Caco-2 (cell line): ENCODE data around the gene ATP2C1. TPM values are rescaled to one million over a fixed set of nuclear protein-coding genes. Genes with fewer than 3 reads are reported as not detected.

Experiments
- BruUV-seq: library from RNA; stranded (reverse); fragments of 400-500 nt; replicated peaks from 2 replicates; lab custom pipeline; 2021; lab: Mats Ljungman, UMichigan
- CTCF ChIA-PET: fragments of 300-600 bp; sonication (Branson Sonifier 250); formaldehyde crosslinking; loops from one replicate; lab custom pipeline; 2022; ENCODE audit warnings: antibody characterized with exemption; lab: Charles Lee
- POLR2A ChIA-PET: fragments of 300-600 bp; sonication (Branson Sonifier 250); formaldehyde crosslinking; loops from one replicate; lab custom pipeline; 2022; ENCODE audit warnings: antibody characterized with exemption; lab: Charles Lee
- DNase-seq, 2 experiments: peaks; one replicate each; pipeline versions ENCODE4 v3.0.0 to v3.0.0-alpha.2; 2020 to 2022
- H3K27me3 ChIP-seq: replicated peaks from 2 replicates; pipeline ENCODE4 v1.6.0; 2011; ENCODE audit warnings: low read length; ENCODE audit not compliant: control insufficient read depth, insufficient read depth
- H3K36me3 ChIP-seq: 2 replicates; pipeline ENCODE4 v1.5.1; 2011; ENCODE audit warnings: low read length; ENCODE audit not compliant: control insufficient read depth, insufficient read depth
- H3K4me1 ChIP-seq: fragments of 250-450 bp; sonication (Bioruptor Pico); 2 replicates; pipeline ENCODE4 v1.5.1; 2020; ENCODE audit warnings: mild to moderate bottlenecking
- H3K4me3 ChIP-seq: 2 replicates; pipeline ENCODE4 v1.5.1; 2011; ENCODE audit warnings: low read depth, mild to moderate bottlenecking, control low read depth, low read length
- H3K9me3 ChIP-seq: fragments of 250-450 bp; sonication (Bioruptor Pico); 2 replicates; pipeline ENCODE4 v1.5.1; 2020; ENCODE audit warnings: mild to moderate bottlenecking, moderate library complexity
- H3K27ac Mint-ChIP-seq: one replicate; pipeline ENCODE4 v1.8.0; 2022; ENCODE audit warnings: mixed read lengths; ENCODE audit not compliant: unreplicated experiment
- H3K27me3 Mint-ChIP-seq: one replicate; pipeline ENCODE4 v1.8.0; 2022; ENCODE audit warnings: mixed read lengths; ENCODE audit not compliant: insufficient read depth, unreplicated experiment
- H3K36me3 Mint-ChIP-seq: one replicate; pipeline ENCODE4 v1.8.0; 2022; ENCODE audit warnings: mild to moderate bottlenecking, mixed read lengths; ENCODE audit not compliant: insufficient read depth, unreplicated experiment
- H3K4me1 Mint-ChIP-seq: one replicate; pipeline ENCODE4 v1.8.0; 2022; ENCODE audit warnings: low read depth, mixed read lengths; ENCODE audit not compliant: unreplicated experiment
- H3K4me3 Mint-ChIP-seq: one replicate; pipeline ENCODE4 v1.8.0; 2022; ENCODE audit warnings: mild to moderate bottlenecking, moderate library complexity, mixed read lengths; ENCODE audit not compliant: unreplicated experiment
- H3K9me3 Mint-ChIP-seq: one replicate; pipeline ENCODE4 v1.8.0; 2022; ENCODE audit warnings: mixed read lengths; ENCODE audit not compliant: unreplicated experiment
- intact Hi-C: fragments of 100-400 bp; cut with micrococcal nuclease; formaldehyde crosslinking; loops from one replicate; pipeline ENCODE4 v1.10.0; 2022; ENCODE audit not compliant: unreplicated experiment
- total RNA-seq: library from RNA; stranded (reverse); gene quantifications from 2 replicates; pipeline ENCODE4 v1.2.3, GENCODE V29; 2022
- TF ChIP-seq, protein P1 (sequence below), 2 experiments: fragments of 200-600 bp in 1 of 2; IDR thresholded peaks; 1 replicate in 1 of 2; 2 replicates in 1 of 2; pipeline versions ENCODE4 v1.5.1 to v1.8.0; 2011 to 2022; ENCODE audit warnings: antibody characterized with exemption in 1 of 2, control low read depth in 1 of 2, inconsistent platforms in 1 of 2, low read depth in 1 of 2, low read length in 1 of 2, mild to moderate bottlenecking in 1 of 2, moderate library complexity in 1 of 2; ENCODE audit not compliant: insufficient read depth in 1 of 2, severe bottlenecking in 1 of 2, unreplicated experiment in 1 of 2

The ATP2C1 gene
- total RNA-seq, 1 experiment from 2014 or later = 64.9 TPM

DNA sequence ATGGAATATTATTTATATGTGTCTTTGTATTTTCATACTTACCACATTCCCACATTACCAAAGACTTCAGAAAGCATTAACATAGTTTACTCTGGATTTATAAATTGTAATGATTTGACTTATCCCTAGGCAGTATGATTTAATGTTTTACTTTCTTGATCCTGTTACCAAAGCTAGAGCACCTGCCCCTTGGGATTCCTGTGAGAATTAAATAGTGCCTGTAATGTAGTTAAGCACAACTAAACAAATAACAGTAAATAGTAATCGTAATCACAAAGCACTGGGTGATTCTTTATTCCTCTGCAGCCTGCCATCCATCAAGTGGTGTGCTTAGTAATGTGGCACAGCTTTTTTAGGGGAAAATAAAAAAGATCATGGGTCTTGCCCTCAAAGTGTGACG lies 39.1 kb downstream of the ATP2C1 start:
- DNase-seq = no peak
- Mint-ChIP-seq H3K4me3 (no peak overlapping the region), H3K9me3 (no peaks in the 10 kb centered on the region), H3K4me1 (peaks cover 11% of the 10 kb centered on the region), H3K27me3 (no peaks in the 10 kb centered on the region), H3K36me3 (peaks cover 16% of the 10 kb centered on the region), H3K27ac (no peak overlapping the region)
- Histone ChIP-seq H3K4me1 (peaks cover 16% of the 10 kb centered on the region), H3K36me3 (no peaks in the 10 kb centered on the region), H3K27me3 (no peaks in the 10 kb centered on the region), H3K4me3 (no peak overlapping the region), H3K9me3 (no peaks in the 10 kb centered on the region)
- ChIA-PET CTCF (no interaction called here), POLR2A (no interaction called here)
- TF ChIP-seq, protein P1, sequence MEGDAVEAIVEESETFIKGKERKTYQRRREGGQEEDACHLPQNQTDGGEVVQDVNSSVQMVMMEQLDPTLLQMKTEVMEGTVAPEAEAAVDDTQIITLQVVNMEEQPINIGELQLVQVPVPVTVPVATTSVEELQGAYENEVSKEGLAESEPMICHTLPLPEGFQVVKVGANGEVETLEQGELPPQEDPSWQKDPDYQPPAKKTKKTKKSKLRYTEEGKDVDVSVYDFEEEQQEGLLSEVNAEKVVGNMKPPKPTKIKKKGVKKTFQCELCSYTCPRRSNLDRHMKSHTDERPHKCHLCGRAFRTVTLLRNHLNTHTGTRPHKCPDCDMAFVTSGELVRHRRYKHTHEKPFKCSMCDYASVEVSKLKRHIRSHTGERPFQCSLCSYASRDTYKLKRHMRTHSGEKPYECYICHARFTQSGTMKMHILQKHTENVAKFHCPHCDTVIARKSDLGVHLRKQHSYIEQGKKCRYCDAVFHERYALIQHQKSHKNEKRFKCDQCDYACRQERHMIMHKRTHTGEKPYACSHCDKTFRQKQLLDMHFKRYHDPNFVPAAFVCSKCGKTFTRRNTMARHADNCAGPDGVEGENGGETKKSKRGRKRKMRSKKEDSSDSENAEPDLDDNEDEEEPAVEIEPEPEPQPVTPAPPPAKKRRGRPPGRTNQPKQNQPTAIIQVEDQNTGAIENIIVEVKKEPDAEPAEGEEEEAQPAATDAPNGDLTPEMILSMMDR (IDR thresholded peaks at IDR 0.05; ENCODE audit: insufficient read depth in 1 of 2, low read depth in 1 of 2, low read length in 1 of 2, severe bottlenecking in 1 of 2, unreplicated experiment in 1 of 2) = no peak
- no TSS peak for BruUV-seq
- intact Hi-C loops = no loop called here

DNA sequence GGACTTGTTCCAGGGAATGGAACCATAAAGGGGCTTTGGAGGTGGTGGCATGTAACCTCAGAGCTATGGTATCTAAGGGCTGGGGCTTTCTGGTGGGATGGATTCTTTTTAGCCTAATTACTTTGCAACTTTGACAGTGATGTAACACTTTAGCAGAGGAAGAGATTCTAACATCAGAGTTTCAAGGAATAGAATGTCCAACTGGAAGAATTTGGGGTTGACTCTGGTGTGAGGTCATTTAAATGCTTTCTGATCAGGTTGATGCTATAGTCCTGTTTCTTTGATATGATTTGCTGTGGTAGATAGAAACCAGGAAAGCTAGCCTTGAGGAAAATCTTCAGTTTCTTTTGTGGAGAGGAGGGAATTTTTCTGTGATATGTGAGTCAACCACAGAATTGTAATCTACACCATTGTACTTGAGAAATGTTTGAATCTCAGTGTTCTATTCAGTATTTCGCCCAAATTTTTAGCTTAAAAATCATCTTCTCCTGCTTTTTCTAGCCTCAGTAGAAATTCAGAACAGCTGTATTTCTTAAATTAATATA lies 40.0 kb downstream of the ATP2C1 start:
- H3K27ac Mint-ChIP-seq = no peak overlapping the region

DNA sequence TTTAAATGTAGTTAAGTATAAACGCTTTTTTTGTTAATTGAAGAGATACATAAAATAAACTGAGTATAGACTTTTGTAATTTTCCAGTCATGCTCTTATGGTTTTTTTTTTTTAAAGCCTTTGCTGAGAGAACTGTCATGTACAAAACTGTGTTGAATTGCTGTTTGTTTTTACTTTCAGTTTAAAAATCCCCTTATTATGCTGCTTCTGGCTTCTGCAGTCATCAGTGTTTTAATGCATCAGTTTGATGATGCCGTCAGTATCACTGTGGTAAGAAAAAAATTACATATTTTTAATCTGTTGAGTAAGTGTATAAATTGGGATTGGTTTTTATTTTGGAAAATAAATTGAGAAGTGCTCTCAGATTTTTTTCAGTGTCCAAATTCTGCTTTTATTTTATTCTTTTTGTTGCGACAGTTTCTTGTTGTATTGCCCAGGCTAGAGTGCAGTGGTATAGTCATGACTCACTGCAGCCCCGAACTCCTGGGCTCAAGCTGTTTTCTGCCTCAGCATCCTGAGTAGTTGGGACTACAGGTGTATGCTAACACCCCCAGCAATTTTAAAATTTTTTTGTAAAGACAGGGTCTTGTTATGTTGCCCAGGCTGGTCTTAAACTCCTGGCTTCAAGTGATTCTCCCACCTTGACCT lies 40.7 kb downstream of the ATP2C1 start:
- BruUV-seq = no TSS peak
- POLR2A ChIA-PET = no interaction called here
- no peaks in the 10 kb centered on the region for H3K36me3 ChIP-seq
- Mint-ChIP-seq H3K27me3 (no peaks in the 10 kb centered on the region), H3K9me3 (no peaks in the 10 kb centered on the region), H3K4me1 (peaks cover 11% of the 10 kb centered on the region), H3K4me3 (no peak overlapping the region), H3K36me3 (peaks cover 16% of the 10 kb centered on the region), H3K27ac (no peak overlapping the region)
- TF ChIP-seq, protein P1 (IDR thresholded peaks at IDR 0.05; ENCODE audit: insufficient read depth in 1 of 2, low read depth in 1 of 2, low read length in 1 of 2, severe bottlenecking in 1 of 2, unreplicated experiment in 1 of 2) = no peak
- intact Hi-C loops = no loop called here
- no peaks in the 10 kb centered on the region for H3K27me3 ChIP-seq
- H3K4me3 ChIP-seq = no peak overlapping the region
- no peaks in the 10 kb centered on the region for H3K9me3 ChIP-seq
- CTCF ChIA-PET = no interaction called here
- no peak for DNase-seq
- peaks cover 28% of the 10 kb centered on the region for H3K4me1 ChIP-seq

More for the DNA sequence above, 40.0 kb downstream of the ATP2C1 start:
- TF ChIP-seq, protein P1 (IDR thresholded peaks at IDR 0.05; ENCODE audit: insufficient read depth in 1 of 2, low read depth in 1 of 2, low read length in 1 of 2, severe bottlenecking in 1 of 2, unreplicated experiment in 1 of 2) = no peak
- intact Hi-C loops = no loop called here
- no peaks in the 10 kb centered on the region for H3K27me3 ChIP-seq
- no peak overlapping the region for H3K4me3 Mint-ChIP-seq
- peaks cover 16% of the 10 kb centered on the region for H3K36me3 Mint-ChIP-seq
- no peaks in the 10 kb centered on the region for H3K27me3 Mint-ChIP-seq
- peaks cover 22% of the 10 kb centered on the region for H3K4me1 ChIP-seq
- H3K9me3 ChIP-seq = no peaks in the 10 kb centered on the region
- no peaks in the 10 kb centered on the region for H3K36me3 ChIP-seq
- H3K4me3 ChIP-seq = no peak overlapping the region
- H3K4me1 Mint-ChIP-seq = peaks cover 11% of the 10 kb centered on the region
- ChIA-PET POLR2A (no interaction called here), CTCF (no interaction called here)
- H3K9me3 Mint-ChIP-seq = no peaks in the 10 kb centered on the region
- no peak for DNase-seq
- BruUV-seq = no TSS peak
